ENCODE data around the gene CNN2.

DNA sequence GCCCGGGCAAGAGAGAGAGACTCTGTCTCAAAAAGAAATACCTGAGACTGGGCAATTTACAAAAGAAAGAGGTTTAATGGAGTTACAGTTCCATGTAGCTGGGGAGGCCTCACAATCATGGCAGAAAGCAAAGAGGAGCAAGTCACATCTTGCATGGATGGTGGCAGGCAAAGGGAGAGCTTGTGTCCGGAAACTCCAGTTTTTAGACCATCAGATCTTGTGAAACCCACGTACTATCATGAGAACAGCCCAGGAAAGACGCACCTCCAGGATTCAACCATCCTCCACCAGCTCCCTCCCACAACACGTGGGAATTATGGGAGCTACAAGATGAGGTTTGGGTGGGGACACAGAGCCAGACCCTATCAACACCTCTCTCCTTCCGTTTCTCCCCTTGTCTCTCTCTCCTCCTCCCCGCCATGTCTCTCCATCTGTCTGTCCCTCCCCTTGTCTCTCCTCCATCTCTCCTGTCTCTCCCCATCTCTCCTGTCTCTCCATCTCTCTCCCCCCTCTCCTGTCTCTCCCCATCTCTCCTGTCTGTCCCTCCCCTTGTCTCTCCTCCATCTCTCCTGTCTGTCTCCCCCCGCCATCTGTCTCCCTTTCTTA lies 58.7 kb downstream of the CNN2 start:
- TF ChIP-seq, protein P1, sequence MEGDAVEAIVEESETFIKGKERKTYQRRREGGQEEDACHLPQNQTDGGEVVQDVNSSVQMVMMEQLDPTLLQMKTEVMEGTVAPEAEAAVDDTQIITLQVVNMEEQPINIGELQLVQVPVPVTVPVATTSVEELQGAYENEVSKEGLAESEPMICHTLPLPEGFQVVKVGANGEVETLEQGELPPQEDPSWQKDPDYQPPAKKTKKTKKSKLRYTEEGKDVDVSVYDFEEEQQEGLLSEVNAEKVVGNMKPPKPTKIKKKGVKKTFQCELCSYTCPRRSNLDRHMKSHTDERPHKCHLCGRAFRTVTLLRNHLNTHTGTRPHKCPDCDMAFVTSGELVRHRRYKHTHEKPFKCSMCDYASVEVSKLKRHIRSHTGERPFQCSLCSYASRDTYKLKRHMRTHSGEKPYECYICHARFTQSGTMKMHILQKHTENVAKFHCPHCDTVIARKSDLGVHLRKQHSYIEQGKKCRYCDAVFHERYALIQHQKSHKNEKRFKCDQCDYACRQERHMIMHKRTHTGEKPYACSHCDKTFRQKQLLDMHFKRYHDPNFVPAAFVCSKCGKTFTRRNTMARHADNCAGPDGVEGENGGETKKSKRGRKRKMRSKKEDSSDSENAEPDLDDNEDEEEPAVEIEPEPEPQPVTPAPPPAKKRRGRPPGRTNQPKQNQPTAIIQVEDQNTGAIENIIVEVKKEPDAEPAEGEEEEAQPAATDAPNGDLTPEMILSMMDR (conservative IDR thresholded peaks at IDR 0.05; ENCODE audit: low read depth, low read length): no peak
- TF ChIP-seq POLR2A (IDR thresholded peaks at IDR 0.05; ENCODE audit: low read depth, low read length): no peak
- no peak for TF ChIP-seq RFX5 (IDR thresholded peaks at IDR 0.05; ENCODE audit: low read depth, low read length)
